Measurements from ENCODE around the gene RAB31.

Gene RAB31

GRCh38 chr18:9712130-9712577 is 4.1 kb downstream of the RAB31 start:
- H3K36me3 ChIP-seq (ENCODE audit: control insufficient read depth, insufficient read depth, low read length) = no peaks in the 10 kb centered on the region
- no CpG with 5 or more reads among the region's 5 CpGs for WGBS (ENCODE audit: insufficient coverage, insufficient read length)
- no peaks in the 10 kb centered on the region for H3K9me3 ChIP-seq (ENCODE audit: control insufficient read depth, insufficient read depth, low read length)
- H3K27me3 ChIP-seq (ENCODE audit: control insufficient read depth, insufficient read depth, low read length) = peaks cover 7% of the 10 kb centered on the region; the same call in 1 of the 2 replicates
- no peak for DNase-seq (ENCODE audit: low read depth, low spot score)
- peaks cover 3% of the 10 kb centered on the region for H3K4me1 ChIP-seq (ENCODE audit: control insufficient read depth, insufficient read depth, low read length)
- H3K27ac ChIP-seq (ENCODE audit: low read length) = no peak overlapping the region
- H3K4me3 ChIP-seq (ENCODE audit: low read length) = no peak overlapping the region

GRCh38 chr18:9712611-9713010 is 4.5 kb downstream of the RAB31 start:
- Histone ChIP-seq H3K36me3 (ENCODE audit: control insufficient read depth, insufficient read depth, low read length) (no peaks in the 10 kb centered on the region), H3K27me3 (ENCODE audit: control insufficient read depth, insufficient read depth, low read length) (peaks cover 2% of the 10 kb centered on the region; the same call in 1 of the 2 replicates), H3K9me3 (ENCODE audit: control insufficient read depth, insufficient read depth, low read length) (no peaks in the 10 kb centered on the region), H3K27ac (ENCODE audit: low read length) (no peak overlapping the region), H3K4me3 (ENCODE audit: low read length) (no peak overlapping the region), H3K4me1 (ENCODE audit: control insufficient read depth, insufficient read depth, low read length) (peaks cover 3% of the 10 kb centered on the region)
- whole genome bisulfite sequencing (ENCODE audit: insufficient coverage, insufficient read length) = no CpG with 5 or more reads among the region's 3 CpGs
- DNase-seq (ENCODE audit: low read depth, low spot score) = no peak

GRCh38 chr18:9714266-9715087 is 6.4 kb downstream of the RAB31 start:
- H3K9me3 ChIP-seq (ENCODE audit: control insufficient read depth, insufficient read depth, low read length) = no peaks in the 10 kb centered on the region
- WGBS (ENCODE audit: insufficient coverage, insufficient read length) = no CpG with 5 or more reads among the region's 10 CpGs
- no peak for DNase-seq (ENCODE audit: low read depth, low spot score)
- no peak overlapping the region for H3K27ac ChIP-seq (ENCODE audit: low read length)
- peaks cover 3% of the 10 kb centered on the region for H3K4me1 ChIP-seq (ENCODE audit: control insufficient read depth, insufficient read depth, low read length)
- H3K4me3 ChIP-seq (ENCODE audit: low read length) = no peak overlapping the region
- no peaks in the 10 kb centered on the region for H3K27me3 ChIP-seq (ENCODE audit: control insufficient read depth, insufficient read depth, low read length)
- H3K36me3 ChIP-seq (ENCODE audit: control insufficient read depth, insufficient read depth, low read length) = no peaks in the 10 kb centered on the region

GRCh38 chr18:9715088-9715343 is 6.9 kb downstream of the RAB31 start:
- WGBS (ENCODE audit: insufficient coverage, insufficient read length) = no CpG with 5 or more reads among the region's 3 CpGs
- no peak for DNase-seq (ENCODE audit: low read depth, low spot score)
- H3K4me1 ChIP-seq (ENCODE audit: control insufficient read depth, insufficient read depth, low read length) = peaks cover 3% of the 10 kb centered on the region
- no peaks in the 10 kb centered on the region for H3K36me3 ChIP-seq (ENCODE audit: control insufficient read depth, insufficient read depth, low read length)
- no peaks in the 10 kb centered on the region for H3K27me3 ChIP-seq (ENCODE audit: control insufficient read depth, insufficient read depth, low read length)
- no peak overlapping the region for H3K4me3 ChIP-seq (ENCODE audit: low read length)
- H3K9me3 ChIP-seq (ENCODE audit: control insufficient read depth, insufficient read depth, low read length) = no peaks in the 10 kb centered on the region
- H3K27ac ChIP-seq (ENCODE audit: low read length) = no peak overlapping the region

- no peaks in the 10 kb centered on the region for H3K36me3 ChIP-seq (ENCODE audit: control insufficient read depth, insufficient read depth, low read length)
- no peaks in the 10 kb centered on the region for H3K27me3 ChIP-seq (ENCODE audit: control insufficient read depth, insufficient read depth, low read length)
- no peak overlapping the region for H3K27ac ChIP-seq (ENCODE audit: low read length)
- DNase-seq (ENCODE audit: low read depth, low spot score) = no peak
- H3K9me3 ChIP-seq (ENCODE audit: control insufficient read depth, insufficient read depth, low read length) = no peaks in the 10 kb centered on the region
- peaks cover 3% of the 10 kb centered on the region for H3K4me1 ChIP-seq (ENCODE audit: control insufficient read depth, insufficient read depth, low read length)
- H3K4me3 ChIP-seq (ENCODE audit: low read length) = no peak overlapping the region
- no CpG with 5 or more reads among the region's 10 CpGs for WGBS (ENCODE audit: insufficient coverage, insufficient read length)
Observed at GRCh38 chr18:9715978-9716774, 8.1 kb downstream of the RAB31 start.

GRCh38 chr18:9716780-9717563 is 8.9 kb downstream of the RAB31 start:
- H3K9me3 ChIP-seq (ENCODE audit: control insufficient read depth, insufficient read depth, low read length) = no peaks in the 10 kb centered on the region
- no peaks in the 10 kb centered on the region for H3K27me3 ChIP-seq (ENCODE audit: control insufficient read depth, insufficient read depth, low read length)
- no peak overlapping the region for H3K4me3 ChIP-seq (ENCODE audit: low read length)
- H3K27ac ChIP-seq (ENCODE audit: low read length) = no peak overlapping the region
- no peaks in the 10 kb centered on the region; the same call in none of the 2 replicates for H3K4me1 ChIP-seq (ENCODE audit: control insufficient read depth, insufficient read depth, low read length)
- no CpG with 5 or more reads among the region's 8 CpGs for WGBS (ENCODE audit: insufficient coverage, insufficient read length)
- no peaks in the 10 kb centered on the region for H3K36me3 ChIP-seq (ENCODE audit: control insufficient read depth, insufficient read depth, low read length)
- DNase-seq (ENCODE audit: low read depth, low spot score) = no peak

GRCh38 chr18:9719421-9719981 is 11.4 kb downstream of the RAB31 start:
- no peak for DNase-seq (ENCODE audit: low read depth, low spot score)
- no CpG with 5 or more reads among the region's 12 CpGs for WGBS (ENCODE audit: insufficient coverage, insufficient read length)
- H3K27ac ChIP-seq (ENCODE audit: low read length) = no peak overlapping the region
- no peaks in the 10 kb centered on the region for H3K27me3 ChIP-seq (ENCODE audit: control insufficient read depth, insufficient read depth, low read length)
- no peak overlapping the region for H3K4me3 ChIP-seq (ENCODE audit: low read length)
- H3K4me1 ChIP-seq (ENCODE audit: control insufficient read depth, insufficient read depth, low read length) = no peaks in the 10 kb centered on the region
- no peaks in the 10 kb centered on the region for H3K36me3 ChIP-seq (ENCODE audit: control insufficient read depth, insufficient read depth, low read length)
- no peaks in the 10 kb centered on the region for H3K9me3 ChIP-seq (ENCODE audit: control insufficient read depth, insufficient read depth, low read length)

GRCh38 chr18:9720327-9720726 is 12.2 kb downstream of the RAB31 start:
- no peak for DNase-seq (ENCODE audit: low read depth, low spot score)
- Histone ChIP-seq H3K36me3 (ENCODE audit: control insufficient read depth, insufficient read depth, low read length) (no peaks in the 10 kb centered on the region), H3K27ac (ENCODE audit: low read length) (no peak overlapping the region), H3K4me3 (ENCODE audit: low read length) (no peak overlapping the region), H3K27me3 (ENCODE audit: control insufficient read depth, insufficient read depth, low read length) (no peaks in the 10 kb centered on the region), H3K9me3 (ENCODE audit: control insufficient read depth, insufficient read depth, low read length) (no peaks in the 10 kb centered on the region), H3K4me1 (ENCODE audit: control insufficient read depth, insufficient read depth, low read length) (no peaks in the 10 kb centered on the region)
- no CpG with 5 or more reads among the region's 8 CpGs for WGBS (ENCODE audit: insufficient coverage, insufficient read length)

- no peaks in the 10 kb centered on the region for H3K36me3 ChIP-seq (ENCODE audit: control insufficient read depth, insufficient read depth, low read length)
- H3K4me3 ChIP-seq (ENCODE audit: low read length) = no peak overlapping the region
- no peak overlapping the region for H3K27ac ChIP-seq (ENCODE audit: low read length)
- DNase-seq (ENCODE audit: low read depth, low spot score) = no peak
- H3K27me3 ChIP-seq (ENCODE audit: control insufficient read depth, insufficient read depth, low read length) = no peaks in the 10 kb centered on the region
- H3K4me1 ChIP-seq (ENCODE audit: control insufficient read depth, insufficient read depth, low read length) = no peaks in the 10 kb centered on the region
- no CpG with 5 or more reads among the region's 9 CpGs for WGBS (ENCODE audit: insufficient coverage, insufficient read length)
- no peaks in the 10 kb centered on the region for H3K9me3 ChIP-seq (ENCODE audit: control insufficient read depth, insufficient read depth, low read length)
Observed at GRCh38 chr18:9721893-9722550, 13.9 kb downstream of the RAB31 start.

GRCh38 chr18:9722691-9723090 is 14.6 kb downstream of the RAB31 start:
- Histone ChIP-seq H3K27ac (ENCODE audit: low read length) (no peak overlapping the region), H3K4me3 (ENCODE audit: low read length) (no peak overlapping the region), H3K9me3 (ENCODE audit: control insufficient read depth, insufficient read depth, low read length) (no peaks in the 10 kb centered on the region), H3K36me3 (ENCODE audit: control insufficient read depth, insufficient read depth, low read length) (no peaks in the 10 kb centered on the region), H3K27me3 (ENCODE audit: control insufficient read depth, insufficient read depth, low read length) (no peaks in the 10 kb centered on the region), H3K4me1 (ENCODE audit: control insufficient read depth, insufficient read depth, low read length) (no peaks in the 10 kb centered on the region)
- WGBS (ENCODE audit: insufficient coverage, insufficient read length) = no CpG with 5 or more reads among the region's 3 CpGs
- DNase-seq (ENCODE audit: low read depth, low spot score) = no peak

Data from iPS DF 6.9 (cell line).